Adrenal gland (tissue), 12 donors: Measurements from ENCODE around the gene NGLY1. TPM values are rescaled to one million over a fixed set of nuclear protein-coding genes. Genes with fewer than 3 reads are reported as not detected.

Source experiments
- DNase-seq, 7 donors: peaks; one replicate each; pipeline ENCODE4 v3.0.0-alpha.2; 2019 to 2020
- H3K27ac ChIP-seq, 5 donors: fragments of 200-600 bp; sonication (generic) in 4 of 5; 1 replicate in 3 of 5; 2 replicates in 2 of 5; pipeline versions ENCODE4 v1.5.1 to v1.8.0; 2016 to 2020; ENCODE audit warnings: mild to moderate bottlenecking in 1 of 5
- H3K27me3 ChIP-seq: fragments of 200-600 bp; 2 replicates; pipeline ENCODE4 v1.8.0; 2021
- H3K36me3 ChIP-seq, 2 donors: fragments of 200-600 bp; replicated peaks in 1 of 2; 1 replicate in 1 of 2; 2 replicates in 1 of 2; pipeline versions ENCODE4 v1.5.1 to v1.8.0; 2018 to 2022
- H3K4me1 ChIP-seq, 2 donors: fragments of 200-600 bp; replicated peaks in 1 of 2; 1 replicate in 1 of 2; 2 replicates in 1 of 2; pipeline versions ENCODE4 v1.5.1 to v1.8.0; 2018 to 2021
- H3K4me3 ChIP-seq, 4 donors: fragments of 200-600 bp; sonication (generic) in 3 of 4; one replicate each; pipeline ENCODE4 v1.5.1; 2016 to 2018
- H3K9me3 ChIP-seq, 3 donors: fragments of 200-600 bp; sonication (generic) in 1 of 3; replicated peaks in 1 of 3; 1 replicate in 2 of 3; 2 replicates in 1 of 3; pipeline versions ENCODE4 v1.5.1 to v1.8.0; 2016 to 2021
- POLR2A ChIP-seq, 2 donors: fragments of 450-650 bp; IDR thresholded peaks; one replicate each; pipeline ENCODE4 v1.6.1; 2017; ENCODE audit warnings: antibody characterized with exemption in 2 of 2, mild to moderate bottlenecking in 2 of 2, moderate library complexity in 1 of 2
- WGBS, 4 donors: extraction: QIAGEN DNeasy Blood & Tissue Kit in 2 of 4; methylation state at CpG; one replicate each; pipeline versions ENCODE4 v1.1.5 to v1.1.7; 2013 to 2017; 5-methylcytosine and 5-hydroxymethylcytosine counted together
- intact Hi-C, 2 donors: fragments of 100-400 bp; cut with DNase I; formaldehyde crosslinking; loops; one replicate each; pipeline versions ENCODE4 v1.14.1 to v1.15.0; 2022 to 2023
- polyA plus RNA-seq, 3 donors: library from polyadenylated mRNA; stranded (reverse); fragments of 200-250 nt in 2 of 3; fragments of 350-450 nt in 1 of 3; fragmentation: Illumina TruSeq in 1 of 3; extraction: RNeasy Lipid Tissue Mini Kit (QIAGEN cat#74804) in 1 of 3; gene quantifications; one replicate each; pipeline ENCODE4 v1.2.3, GENCODE V29; 2013 to 2014
- total RNA-seq, 9 donors: library from RNA; depleted of rRNA in 4 of 9; stranded (reverse); fragments of >200 nt in 4 of 9; fragments of 120-200 nt in 1 of 9; fragmentation: NEBNext Ultra II Directional in 1 of 9; extraction: Animal tissue kit (Norgen Biotek cat#: 25700) in 1 of 9; gene quantifications; one replicate each; pipeline versions ENCODE4 v1.1.0 to v1.2.4, GENCODE V29; 2013 to 2023
- TF ChIP-seq, protein P1 (sequence below), 6 experiments: fragments of 450-650 bp in 4 of 6; fragments of 200-600 bp in 2 of 6; sonication (generic) in 1 of 6; IDR thresholded peaks; 1 replicate in 5 of 6; 2 replicates in 1 of 6; pipeline versions ENCODE4 v1.5.1 to v1.8.0; 2016 to 2021; ENCODE audit warnings: antibody characterized with exemption in 6 of 6, mild to moderate bottlenecking in 2 of 6, moderate library complexity in 1 of 6
- donor health status: healthy with polysubstance abuse.
- donor health status: Bipolar disorder and iron deficiency.
- donor health status: DM: yes; HTN: yes; CAD: no.
- donor health status: DM: no; HTN: no; CAD: no.
- donor health status: DM: no; HTN: no; CAD: no.
- donor health status: DM: yes; HTN: yes; CAD: no.

The NGLY1 gene
- total and polyA plus RNA-seq, 12 donors = 13.4 to 55.9 (median 31.3) TPM

DNA sequence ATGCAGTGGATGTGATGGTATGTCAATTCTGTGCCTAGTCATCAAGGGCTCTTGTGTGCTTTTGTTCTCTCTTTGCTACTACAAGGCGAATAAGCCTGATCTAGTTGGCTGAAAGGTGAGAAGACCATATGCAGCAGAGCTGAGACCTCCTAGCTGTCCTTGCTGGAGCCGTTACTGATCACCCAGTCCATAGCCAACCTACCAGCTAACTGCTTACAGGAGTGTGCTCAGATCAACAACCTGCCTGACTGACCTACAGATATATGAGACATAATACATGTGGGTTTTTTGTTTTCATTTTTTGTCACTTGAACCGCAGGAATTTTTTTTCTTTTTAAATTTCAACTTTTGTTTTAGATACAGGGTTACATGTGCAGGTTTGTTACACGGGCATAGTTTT lies 29.4 kb upstream of the NGLY1 start:
- intact Hi-C loops = no loop called here
- Histone ChIP-seq H3K36me3 (no peaks in the 10 kb centered on the region), H3K4me1 (no peaks in the 10 kb centered on the region), H3K9me3 (no peaks in the 10 kb centered on the region), H3K27me3 (no peaks in the 10 kb centered on the region), H3K4me3 (no peak overlapping the region), H3K27ac (no peak overlapping the region)
- WGBS, 4 donors = 81 to 88% (median 87%) methylated on average over 4 of the region's 4 CpGs
- no peak for DNase-seq
- TF ChIP-seq, protein P1, sequence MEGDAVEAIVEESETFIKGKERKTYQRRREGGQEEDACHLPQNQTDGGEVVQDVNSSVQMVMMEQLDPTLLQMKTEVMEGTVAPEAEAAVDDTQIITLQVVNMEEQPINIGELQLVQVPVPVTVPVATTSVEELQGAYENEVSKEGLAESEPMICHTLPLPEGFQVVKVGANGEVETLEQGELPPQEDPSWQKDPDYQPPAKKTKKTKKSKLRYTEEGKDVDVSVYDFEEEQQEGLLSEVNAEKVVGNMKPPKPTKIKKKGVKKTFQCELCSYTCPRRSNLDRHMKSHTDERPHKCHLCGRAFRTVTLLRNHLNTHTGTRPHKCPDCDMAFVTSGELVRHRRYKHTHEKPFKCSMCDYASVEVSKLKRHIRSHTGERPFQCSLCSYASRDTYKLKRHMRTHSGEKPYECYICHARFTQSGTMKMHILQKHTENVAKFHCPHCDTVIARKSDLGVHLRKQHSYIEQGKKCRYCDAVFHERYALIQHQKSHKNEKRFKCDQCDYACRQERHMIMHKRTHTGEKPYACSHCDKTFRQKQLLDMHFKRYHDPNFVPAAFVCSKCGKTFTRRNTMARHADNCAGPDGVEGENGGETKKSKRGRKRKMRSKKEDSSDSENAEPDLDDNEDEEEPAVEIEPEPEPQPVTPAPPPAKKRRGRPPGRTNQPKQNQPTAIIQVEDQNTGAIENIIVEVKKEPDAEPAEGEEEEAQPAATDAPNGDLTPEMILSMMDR (IDR thresholded peaks at IDR 0.05) = no peak
- no peak for TF ChIP-seq POLR2A (IDR thresholded peaks at IDR 0.05)

GRCh38 chr3:25804676-25805075 lies 21.4 kb upstream of the NGLY1 start:
- intact Hi-C loops = no loop called here
- Histone ChIP-seq H3K4me1 (no peaks in the 10 kb centered on the region), H3K4me3 (no peak overlapping the region), H3K9me3 (no peaks in the 10 kb centered on the region), H3K27me3 (no peaks in the 10 kb centered on the region), H3K36me3 (no peaks in the 10 kb centered on the region), H3K27ac (no peak overlapping the region)
- 85 to 97% (median 93%) methylated on average over 1 of the region's 1 CpG for WGBS, 4 donors
- no peak for DNase-seq
- TF ChIP-seq POLR2A (IDR thresholded peaks at IDR 0.05) = no peak
- TF ChIP-seq, protein P1 (IDR thresholded peaks at IDR 0.05) = no peak

DNA sequence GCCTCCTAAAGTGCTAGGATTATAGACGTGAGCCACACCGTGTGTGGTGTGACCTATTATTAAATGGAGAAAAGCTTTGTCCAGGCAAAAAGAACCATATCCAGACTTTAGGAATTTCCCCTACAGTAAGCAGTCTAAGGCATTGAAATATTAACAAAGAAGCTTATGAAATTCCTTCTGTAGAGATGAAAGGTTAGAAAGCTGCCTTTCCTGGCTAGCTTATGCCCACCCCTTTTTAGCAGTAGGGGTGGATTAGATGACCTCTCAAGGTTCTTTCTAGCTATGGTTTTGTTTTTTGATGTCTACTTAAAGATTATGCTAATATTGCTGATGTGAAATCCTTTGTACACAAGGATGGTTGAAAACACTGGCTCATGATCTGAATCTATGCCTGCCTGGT lies 20.6 kb upstream of the NGLY1 start:
- TF ChIP-seq POLR2A (IDR thresholded peaks at IDR 0.05) = no peak
- TF ChIP-seq, protein P1 (IDR thresholded peaks at IDR 0.05) = no peak
- 54 to 83% (median 75%) methylated on average over 2 of the region's 2 CpGs for WGBS, 4 donors
- Histone ChIP-seq H3K36me3 (no peaks in the 10 kb centered on the region), H3K4me1 (no peaks in the 10 kb centered on the region), H3K27me3 (no peaks in the 10 kb centered on the region), H3K4me3 (no peak overlapping the region), H3K9me3 (no peaks in the 10 kb centered on the region), H3K27ac (no peak overlapping the region)
- no peak for DNase-seq
- intact Hi-C loops = no loop called here

- Histone ChIP-seq H3K4me3 (no peak overlapping the region), H3K27ac (no peak overlapping the region), H3K4me1 (no peaks in the 10 kb centered on the region), H3K27me3 (no peaks in the 10 kb centered on the region), H3K36me3 (no peaks in the 10 kb centered on the region), H3K9me3 (no peaks in the 10 kb centered on the region)
- DNase-seq = no peak
- TF ChIP-seq, protein P1 (IDR thresholded peaks at IDR 0.05) = no peak
- TF ChIP-seq POLR2A (IDR thresholded peaks at IDR 0.05) = no peak
- intact Hi-C loops = no loop called here
- 80 to 92% (median 91%) methylated on average over 3 of the region's 3 CpGs for WGBS, 4 donors
Observed at GRCh38 chr3:25801786-25802185, 18.5 kb upstream of the NGLY1 start.
